IPS DF 19.7 (cell line): ENCODE measurements around the gene ELAVL1.
"Not testable (repeated sequence)": the region's sequence is repeated elsewhere in the genome, so short reads cannot be mapped to it uniquely, and the experiment has no call there.

ENCODE experiments used
- DNase-seq: peaks from one replicate; pipeline ENCODE4 v3.0.0-alpha.2; 2013; ENCODE audit warnings: low read depth, low spot score

Gene ELAVL1

DNA sequence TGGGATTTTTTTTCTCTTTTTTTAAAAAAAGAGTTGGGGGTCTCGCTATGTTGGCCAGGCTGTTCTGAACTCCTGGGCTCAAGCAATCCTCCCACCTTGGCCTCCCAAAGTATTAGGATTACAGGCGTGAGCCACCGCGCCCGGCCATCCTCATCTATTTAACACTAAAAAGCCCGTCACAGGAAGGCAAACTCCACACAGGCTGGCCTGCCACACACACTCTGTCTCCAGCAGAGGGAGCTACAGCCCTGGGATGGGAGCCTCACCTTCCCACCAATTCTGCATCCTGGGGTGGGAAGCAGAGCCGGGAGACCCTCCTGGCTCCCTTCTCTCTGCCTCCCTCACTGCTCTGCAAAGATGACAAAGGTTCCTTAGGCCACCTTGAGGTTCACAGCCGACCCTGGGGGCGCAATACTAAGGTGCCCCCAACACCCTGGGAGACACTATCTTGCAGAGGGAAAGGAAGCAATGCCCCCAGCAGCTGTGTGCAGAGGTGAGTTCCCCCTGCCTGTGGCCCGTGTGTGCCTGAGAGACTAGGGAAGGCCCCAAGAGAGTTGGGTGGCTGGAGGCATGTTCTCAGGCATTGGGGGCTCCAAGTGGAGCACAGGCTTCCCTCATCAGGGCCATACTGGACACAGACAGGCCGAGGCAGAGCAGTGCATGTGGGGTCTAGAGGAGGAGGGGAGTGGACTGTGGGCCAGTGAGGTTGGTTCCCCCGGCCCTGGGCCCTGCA is 34.6 kb downstream of the ELAVL1 start:
- no peak for DNase-seq

DNA sequence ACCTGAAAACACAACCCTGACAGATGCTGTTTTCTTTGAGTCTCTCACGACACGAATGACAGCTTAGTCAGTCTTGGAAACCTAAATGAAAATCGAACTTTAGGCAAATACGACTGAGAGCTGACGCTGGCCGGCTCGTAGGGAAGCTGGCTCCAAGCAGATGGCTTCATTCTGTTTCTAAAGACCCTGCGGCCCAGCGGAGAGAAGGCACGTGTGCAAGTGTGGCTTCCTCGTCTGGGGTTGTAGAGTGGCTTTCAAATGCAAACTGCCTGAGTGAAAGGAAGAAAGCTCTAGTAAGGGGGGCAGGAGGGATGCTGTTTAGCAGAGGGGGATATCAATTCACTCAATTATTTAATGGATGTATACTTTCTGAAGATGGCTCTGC is 35.9 kb downstream of the ELAVL1 start:
- no peak for DNase-seq

DNA sequence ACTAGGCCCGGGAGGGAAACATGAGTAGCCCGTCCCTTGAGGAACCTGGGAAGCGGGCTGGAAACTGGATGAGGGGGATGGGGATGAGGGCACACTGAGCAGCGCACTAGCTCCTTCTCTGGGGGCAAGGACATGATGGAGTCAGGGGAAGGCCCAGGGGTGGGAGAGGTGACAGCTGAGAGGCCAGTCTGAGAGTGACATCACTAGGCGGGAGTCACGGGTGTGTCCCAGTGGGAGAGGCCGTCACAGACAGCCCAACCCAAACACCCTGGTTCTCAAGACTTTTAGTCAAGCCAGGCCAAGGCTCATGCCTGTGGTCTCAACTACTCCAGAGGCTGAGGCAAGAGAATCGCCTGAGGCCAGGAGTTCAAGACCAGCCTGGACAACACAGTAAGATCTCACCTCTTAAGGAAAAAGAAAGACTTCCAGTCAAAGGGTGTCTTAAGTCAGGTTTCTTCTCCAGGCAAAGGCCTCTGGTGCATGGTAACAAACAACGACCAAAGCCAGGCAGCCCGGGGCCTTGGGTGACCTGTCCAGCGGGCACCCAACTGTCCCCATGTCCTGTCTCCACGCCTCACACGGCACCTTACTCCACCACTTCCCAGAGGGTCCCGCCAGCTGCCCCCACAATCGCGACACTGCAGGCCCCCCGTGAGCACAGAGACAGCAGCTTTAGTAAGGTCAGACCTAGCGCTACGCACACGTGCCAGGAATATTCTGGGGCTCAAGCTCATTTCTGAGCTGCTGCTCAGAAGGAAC is 36.5 kb downstream of the ELAVL1 start:
- DNase-seq: no peak

DNA sequence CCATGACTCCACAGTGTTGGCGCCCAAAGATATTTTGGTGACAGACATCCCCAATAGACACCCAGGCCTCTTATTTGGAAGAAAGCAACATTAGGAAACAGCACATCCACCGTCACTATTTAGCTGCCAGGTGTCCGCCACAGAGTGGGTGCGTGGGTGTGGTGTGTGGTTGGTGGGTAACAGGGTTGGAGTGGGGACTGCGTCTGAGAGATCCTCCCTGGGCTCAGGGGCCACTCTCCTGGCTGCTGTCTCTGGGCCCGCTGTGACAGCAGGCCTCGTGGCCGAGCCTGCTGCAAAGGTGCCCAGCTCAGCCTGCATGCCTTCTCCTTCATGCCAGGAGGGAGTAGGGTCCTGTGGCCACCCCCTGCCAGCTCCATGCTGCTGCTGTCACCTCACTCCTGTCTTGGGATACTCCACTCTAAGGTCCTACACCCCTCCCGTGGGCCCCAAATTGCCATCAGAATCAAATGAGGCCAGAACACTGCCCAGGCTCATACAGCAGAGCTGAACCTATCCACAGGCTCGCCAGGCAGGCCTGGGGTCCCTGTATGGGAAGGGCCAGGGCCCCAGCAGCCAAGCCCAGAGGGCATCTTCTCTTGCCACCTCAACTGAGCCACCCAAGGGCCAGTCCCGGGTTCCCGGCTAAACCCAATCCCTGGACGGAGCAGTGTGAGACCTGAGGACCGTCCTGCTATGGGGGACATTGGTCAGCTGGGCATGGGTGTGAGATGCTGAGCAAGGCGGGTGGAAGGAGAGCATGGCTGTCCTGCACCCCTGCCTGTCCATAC is 37.2 kb downstream of the ELAVL1 start:
- DNase-seq: no peak

DNA sequence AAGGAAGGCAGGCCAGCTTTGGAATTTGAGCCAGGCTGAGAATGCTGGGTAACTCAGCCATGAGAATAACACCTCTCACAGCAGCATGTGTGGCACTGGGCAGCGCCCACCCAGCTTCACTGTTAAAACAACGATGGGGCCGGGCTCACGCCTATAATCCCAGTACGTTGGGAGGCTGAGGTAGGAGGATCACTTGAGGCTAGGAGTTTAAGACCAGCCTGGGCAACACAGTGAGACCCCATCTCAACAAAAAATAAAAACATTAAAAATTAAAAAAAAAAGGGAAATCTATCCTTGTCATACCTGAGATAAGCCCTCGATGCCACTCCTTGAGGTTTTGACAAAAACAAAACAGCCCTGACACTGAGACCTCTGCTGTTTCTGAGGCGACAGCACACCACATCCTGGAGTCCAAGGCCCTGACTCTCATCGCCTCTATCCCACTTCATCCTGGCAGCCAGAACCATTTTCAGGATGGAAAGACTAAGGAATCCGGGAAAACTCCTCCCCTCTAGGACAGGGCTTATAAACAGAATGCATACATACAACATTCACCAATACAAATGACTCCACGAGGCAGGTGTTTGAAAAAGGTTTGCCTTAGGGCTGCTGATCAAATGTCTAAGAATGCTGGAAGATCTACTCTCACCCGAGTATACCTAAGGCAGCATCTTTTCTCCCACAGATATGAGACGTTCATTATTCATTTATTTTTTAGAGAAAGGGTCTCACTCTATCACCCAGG is 39.3 kb downstream of the ELAVL1 start:
- no peak for DNase-seq

DNA sequence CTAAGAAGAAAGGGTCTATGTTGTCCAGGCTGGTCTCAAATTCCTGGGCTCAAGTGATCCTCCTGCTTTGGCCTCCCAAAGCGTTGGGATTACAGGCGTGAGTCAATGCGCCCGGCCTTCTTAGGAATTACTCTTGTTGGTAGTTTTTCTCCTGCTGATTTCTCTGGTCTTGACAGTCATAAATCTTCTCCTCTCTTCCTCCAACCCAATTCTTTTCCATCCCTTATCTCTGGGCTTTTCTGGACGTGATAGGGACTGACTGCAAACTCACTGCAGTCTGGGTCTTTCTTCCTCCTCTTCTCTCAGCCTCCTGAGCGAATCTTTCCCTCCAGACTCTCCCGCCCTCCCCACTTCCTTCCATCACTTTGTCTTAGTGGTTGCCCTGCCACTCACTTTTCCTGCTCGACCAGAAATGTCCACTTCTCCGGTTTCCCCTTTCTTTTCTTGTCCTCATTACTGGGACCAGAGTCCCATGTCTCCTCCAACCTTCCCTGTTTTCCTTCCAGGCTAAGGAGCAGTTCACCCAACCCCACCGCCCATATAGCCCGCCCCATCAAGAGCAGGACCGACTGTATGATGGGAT is 40.1 kb downstream of the ELAVL1 start:
- no peak for DNase-seq

DNA sequence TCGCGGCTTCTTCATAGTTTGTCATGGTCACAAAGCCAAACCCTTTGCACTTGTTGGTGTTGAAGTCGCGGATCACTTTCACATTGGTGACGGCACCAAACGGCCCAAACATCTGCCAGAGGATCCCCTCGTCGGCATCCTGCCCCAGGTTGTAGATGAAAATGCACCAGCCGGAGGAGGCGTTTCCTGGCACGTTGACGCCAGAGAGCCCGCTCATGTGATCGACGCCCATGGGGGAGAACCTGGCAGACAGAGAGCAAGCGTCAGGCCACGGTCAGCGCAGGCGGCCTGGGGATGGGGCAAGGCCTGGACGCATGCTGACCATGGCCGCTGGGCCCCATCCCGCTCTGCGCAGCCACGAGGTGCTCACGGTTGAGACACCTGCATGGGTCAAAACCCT is 41.9 kb downstream of the ELAVL1 start:
- no peak for DNase-seq

DNA sequence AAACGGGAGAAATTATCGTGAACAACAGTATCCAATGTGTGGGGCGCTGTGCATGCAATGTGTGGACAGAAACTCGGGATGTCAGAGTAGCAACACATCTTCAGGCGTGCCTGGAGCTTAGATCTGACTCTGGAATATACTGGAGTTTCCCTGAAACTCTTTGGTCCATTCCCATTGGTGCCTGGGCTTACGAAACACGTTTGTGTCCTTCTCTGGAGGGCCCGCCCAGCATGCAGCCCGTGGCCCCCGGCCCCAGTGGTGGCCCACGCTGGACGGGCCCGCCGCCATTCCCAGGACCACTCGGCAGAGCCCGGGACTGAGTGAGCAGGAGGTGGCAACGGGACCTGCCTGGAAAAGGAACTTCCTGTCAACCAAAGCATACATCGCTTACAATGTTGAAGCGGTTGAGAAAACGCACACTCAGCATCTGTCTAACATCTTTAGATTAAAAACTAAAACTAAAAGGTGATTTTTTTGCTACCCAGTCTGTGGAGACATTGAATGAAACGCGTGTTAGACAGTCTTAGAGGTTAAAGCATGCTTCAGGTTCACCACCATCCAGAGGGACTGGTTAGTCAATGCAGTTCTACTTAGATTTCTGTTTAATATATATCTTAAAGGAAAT is 42.7 kb downstream of the ELAVL1 start:
- DNase-seq: no peak

DNA sequence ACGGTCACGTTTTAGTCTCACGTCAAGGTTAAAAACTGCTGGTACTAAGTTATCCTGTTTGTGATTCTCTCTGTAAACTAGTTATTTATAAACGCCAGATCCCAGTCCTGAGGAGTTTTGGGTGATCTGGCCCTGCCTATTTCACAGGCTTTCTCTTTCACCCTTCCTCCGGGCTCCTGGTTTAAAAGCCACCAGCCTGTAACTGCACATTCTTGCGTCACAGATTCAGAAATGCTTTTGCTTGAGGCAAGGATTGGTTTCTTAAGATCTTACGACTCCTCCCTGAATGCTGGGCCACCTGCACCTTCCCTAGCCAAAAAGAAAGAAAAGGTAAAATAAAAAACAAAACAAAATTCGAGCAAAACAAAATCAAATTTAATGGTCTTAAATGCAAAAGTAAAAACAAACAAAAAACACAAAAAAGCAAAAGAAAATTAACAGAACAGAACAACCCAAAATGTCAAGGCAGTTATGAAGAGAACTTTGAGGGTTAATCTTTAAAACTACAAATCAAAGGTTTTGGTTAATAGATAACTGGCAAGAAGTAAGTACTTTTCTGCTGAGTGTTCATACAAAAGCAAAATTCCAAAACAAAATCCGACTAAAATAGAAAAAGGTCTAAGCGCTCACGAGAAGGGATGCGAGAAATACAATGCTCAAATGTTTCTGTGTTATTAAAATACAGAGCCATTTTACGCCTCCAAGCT is 43.4 kb downstream of the ELAVL1 start:
- no peak for DNase-seq

DNA sequence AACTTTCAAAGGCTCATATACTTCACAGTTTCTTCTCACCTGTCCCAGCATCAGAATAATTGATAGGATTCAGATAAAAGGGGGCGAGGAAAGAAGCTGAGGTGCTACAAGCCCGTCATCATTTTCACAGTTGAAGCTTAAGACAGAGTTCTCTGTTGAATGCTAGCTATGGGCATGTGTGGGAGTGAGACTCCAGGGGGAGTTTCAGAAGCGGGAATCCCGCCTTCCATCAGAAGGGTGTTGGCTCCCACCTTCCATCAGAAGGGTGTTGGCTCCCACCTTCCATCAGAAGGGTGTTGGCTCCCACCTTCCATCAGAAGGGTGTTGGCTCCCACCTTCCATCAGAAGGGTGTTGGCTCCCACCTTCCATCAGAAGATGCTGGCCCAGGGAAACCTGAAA is 44.4 kb downstream of the ELAVL1 start:
- not testable (repeated sequence) for DNase-seq

DNA sequence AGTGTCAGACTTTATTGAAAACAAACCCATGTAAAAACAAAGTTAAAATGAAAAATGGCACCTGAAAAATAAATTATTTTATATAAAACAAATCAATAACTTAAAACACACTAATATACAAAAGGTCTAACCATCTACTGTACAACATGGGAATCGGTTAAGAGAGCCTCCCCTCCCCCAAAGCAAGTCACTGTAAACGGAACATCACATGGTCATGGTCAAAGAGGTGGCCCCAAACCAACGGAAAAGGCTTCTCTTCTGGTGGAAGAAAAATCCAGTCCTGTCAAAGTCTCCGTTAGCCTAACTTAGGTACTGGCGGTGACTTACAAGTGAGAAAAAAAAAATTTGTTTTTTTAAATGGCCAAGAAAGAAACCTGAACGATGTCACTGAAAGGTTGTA is 46.2 kb downstream of the ELAVL1 start:
- no peak for DNase-seq

DNA sequence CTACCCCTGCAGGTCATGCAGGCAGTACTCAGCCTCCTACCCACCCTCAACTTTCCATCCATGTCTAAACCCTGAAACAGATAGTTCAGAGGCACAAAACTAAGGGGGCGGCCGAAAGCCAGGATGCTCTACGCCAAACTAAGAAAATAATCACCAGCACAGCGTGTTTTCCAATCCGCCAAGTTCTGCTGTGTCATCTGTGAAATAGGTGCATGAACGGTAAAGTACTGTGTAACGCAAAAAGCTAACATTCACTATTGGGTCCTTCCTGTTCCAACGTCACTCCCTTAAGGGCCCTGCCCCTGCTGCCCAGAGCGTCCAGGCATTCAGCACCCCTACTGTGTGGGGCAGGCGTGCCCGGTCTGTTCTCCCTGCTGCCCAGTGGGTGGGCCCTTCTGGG is 49.7 kb downstream of the ELAVL1 start:
- DNase-seq: no peak

DNA sequence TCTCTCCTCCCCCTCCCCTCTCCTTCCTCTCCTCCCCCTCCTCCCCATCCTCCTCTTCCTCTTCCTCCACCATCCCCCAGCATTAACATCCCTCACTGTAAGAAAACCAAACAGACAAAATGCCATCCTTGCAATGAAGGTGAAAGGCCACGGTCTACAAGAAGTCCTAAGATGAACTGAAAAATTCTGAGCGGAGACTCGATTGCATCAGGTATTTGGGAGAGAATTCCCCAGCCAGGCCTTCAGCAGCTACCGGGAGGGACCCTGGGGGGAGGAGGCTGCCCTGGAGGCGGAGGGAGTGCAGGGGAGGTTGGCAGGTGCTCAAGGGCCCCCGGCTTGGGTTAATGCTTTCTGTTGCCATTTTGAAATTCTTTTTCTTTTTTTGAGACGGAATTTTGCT is 51.9 kb downstream of the ELAVL1 start:
- DNase-seq: no peak

DNA sequence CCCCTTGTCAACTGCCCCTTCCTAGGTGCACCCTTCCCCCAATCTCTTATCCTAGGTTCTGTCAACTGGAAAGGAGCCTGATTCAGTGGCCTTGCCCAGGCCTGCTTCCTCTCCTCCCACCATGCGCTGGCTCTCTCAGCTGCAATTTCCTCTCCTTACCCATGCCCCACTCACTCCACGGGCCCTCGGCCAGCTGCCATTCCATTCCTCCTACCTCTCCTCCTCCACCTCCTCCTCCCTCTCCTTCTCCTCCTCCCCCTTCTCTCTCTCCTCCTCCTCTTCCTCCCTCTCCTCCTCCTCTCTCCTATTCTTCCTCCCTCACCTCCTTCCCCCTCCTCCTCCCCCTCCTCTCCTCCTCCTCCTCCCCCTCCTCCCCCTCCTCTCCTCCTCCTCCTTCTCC is 52.4 kb downstream of the ELAVL1 start:
- no peak for DNase-seq

DNA sequence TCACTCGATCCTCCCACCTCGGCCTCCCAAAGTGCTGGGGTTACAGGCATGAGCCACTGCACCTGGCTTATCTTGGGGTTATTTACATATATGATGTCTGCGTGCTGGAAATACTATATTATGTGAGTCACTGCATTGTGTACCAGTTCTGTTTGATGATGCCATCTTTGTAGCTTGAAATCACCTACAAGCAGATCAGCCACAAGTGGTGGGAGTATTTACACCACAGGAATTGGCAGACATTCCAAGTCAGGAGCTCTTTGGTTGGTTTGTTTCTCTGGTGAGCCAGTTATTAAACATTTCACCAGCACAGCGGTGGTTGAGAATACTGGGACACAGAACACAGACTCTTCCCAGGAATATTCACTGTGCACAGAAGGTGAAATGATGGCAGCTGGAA is 57.5 kb downstream of the ELAVL1 start:
- no peak for DNase-seq

DNA sequence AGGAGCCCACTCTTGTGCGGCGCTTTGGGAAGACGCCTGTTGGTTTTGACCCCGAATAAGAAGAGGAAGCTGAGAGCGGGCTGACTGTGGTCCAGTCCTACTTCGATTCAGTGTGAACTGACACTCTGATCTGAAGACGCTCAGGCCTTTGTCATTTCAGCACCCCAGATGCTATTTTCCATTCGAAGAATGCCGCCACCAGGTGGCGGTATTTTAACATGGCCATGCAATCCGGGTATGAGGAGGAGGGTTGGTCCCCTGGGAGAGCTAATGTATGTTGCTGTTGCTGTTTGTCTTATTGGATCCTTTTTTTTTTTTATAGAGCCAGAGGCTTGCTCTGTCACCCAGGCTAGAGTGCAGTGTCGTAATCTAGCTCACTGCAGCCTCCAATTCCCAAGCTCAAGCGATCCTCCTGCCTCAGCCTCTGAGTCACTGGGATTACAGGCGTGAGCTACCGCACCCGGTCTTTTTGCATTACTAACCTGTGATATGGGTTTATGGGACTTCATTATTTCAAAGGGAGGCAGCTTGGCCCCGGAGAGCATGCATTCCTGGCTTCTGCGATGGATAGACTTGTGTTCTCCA is 61.2 kb downstream of the ELAVL1 start:
- DNase-seq: no peak

DNA sequence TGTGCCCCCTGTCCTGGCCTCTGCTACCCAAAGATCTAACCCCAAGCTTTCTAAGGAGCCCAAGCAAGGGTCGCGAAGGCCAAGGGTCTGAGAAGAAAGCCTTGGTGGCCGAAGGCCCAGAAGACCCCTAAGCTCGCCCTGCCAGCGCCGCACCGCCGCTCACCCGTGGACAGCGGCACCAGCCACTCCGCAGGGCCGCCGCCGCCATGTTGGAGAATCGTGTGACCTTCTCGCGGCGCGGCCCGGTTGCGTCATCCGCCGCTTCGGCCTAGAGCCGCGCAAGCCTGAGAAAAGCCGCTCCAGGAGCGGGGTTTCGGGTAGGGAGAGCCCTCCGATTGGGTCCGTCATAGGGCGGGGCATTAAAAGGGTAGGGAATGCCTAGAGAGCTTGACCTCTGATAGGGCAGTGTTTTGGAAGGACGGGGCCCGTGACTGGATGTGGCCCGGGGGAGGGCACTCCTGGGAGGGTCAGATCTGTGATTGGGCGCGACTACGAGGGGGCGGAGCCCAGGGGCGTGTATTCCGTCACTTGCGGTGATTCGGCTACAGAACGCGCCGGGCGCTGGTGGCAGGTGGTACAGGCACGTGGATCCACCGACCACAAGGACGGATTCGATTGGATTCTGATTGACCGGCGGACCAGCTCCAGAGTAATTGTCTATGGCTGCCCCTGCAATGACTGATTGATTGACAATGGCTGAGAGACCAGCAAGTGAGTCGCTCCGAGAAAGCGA is 61.8 kb downstream of the ELAVL1 start, which contains the start of gene TIMM44:
Gene TIMM44 (minus strand): TSS at position 223 of the 733 bp plus-strand sequence. CDS start 15 bp downstream, at position 208.
- peak; percentile 97 for DNase-seq

DNA sequence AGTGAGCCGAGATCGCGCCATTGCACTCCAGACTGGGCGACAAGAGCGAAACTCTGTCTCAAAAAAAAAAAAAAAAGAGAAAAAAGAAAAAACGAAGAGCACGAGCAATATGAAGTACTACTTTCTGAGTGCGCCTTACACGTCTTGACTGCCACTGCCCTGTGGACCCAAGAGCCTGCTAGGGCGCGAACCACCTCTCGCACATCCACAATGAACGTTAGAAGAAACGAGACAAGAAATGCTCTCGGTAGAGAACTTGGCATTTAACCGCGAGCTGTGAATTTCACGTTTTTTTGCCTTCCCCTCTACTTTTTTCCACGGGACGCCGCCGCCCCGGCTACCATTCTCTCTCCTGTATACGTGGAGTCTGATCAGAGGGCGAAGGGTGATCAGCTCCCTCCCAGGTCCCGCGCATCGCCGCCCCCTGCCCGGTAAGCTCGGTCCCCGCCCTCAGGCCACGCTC is 62.4 kb downstream of the ELAVL1 start:
- DNase-seq: no peak
